Calu3 (cell line): ENCODE data around the gene GPRIN1. TPM values are rescaled to one million over a fixed set of nuclear protein-coding genes. Genes with fewer than 3 reads are reported as not detected.

Experiments
- BruUV-seq: library from RNA; stranded (reverse); fragments of 400-500 nt; replicated peaks from 2 replicates; lab custom pipeline; 2021; lab: Mats Ljungman, UMichigan
- CTCF ChIA-PET: fragments of 300-600 bp; sonication (Branson Sonifier 250); formaldehyde crosslinking; loops from one replicate; lab custom pipeline; 2022; ENCODE audit warnings: antibody characterized with exemption; lab: Charles Lee
- DNase-seq: peaks from one replicate; pipeline ENCODE4 v3.0.0; 2022
- H3K27ac Mint-ChIP-seq: one replicate; pipeline ENCODE4 v1.8.0; 2022; ENCODE audit warnings: mixed read lengths; ENCODE audit not compliant: unreplicated experiment
- H3K27me3 Mint-ChIP-seq: one replicate; pipeline ENCODE4 v1.8.0; 2022; ENCODE audit warnings: mixed read lengths; ENCODE audit not compliant: unreplicated experiment
- H3K36me3 Mint-ChIP-seq: one replicate; pipeline ENCODE4 v1.8.0; 2022; ENCODE audit warnings: mild to moderate bottlenecking, moderate library complexity, mixed read lengths; ENCODE audit not compliant: insufficient read depth, unreplicated experiment
- H3K4me1 Mint-ChIP-seq: one replicate; pipeline ENCODE4 v1.8.0; 2022; ENCODE audit warnings: mild to moderate bottlenecking, low read depth, mixed read lengths; ENCODE audit not compliant: unreplicated experiment
- H3K4me3 Mint-ChIP-seq: one replicate; pipeline ENCODE4 v1.8.0; 2022; ENCODE audit warnings: mild to moderate bottlenecking, low read depth, moderate library complexity, mixed read lengths; ENCODE audit not compliant: unreplicated experiment
- H3K9me3 Mint-ChIP-seq: one replicate; pipeline ENCODE4 v1.8.0; 2022; ENCODE audit warnings: low read depth, mixed read lengths; ENCODE audit not compliant: unreplicated experiment
- intact Hi-C: fragments of 100-400 bp; cut with micrococcal nuclease; formaldehyde crosslinking; loops from one replicate; pipeline ENCODE4 v1.10.0; 2022; ENCODE audit not compliant: unreplicated experiment
- total RNA-seq: library from RNA; stranded (reverse); gene quantifications from 2 replicates; pipeline ENCODE4 v1.2.3, GENCODE V29; 2022
- TF ChIP-seq, protein P1 (sequence below): fragments of 200-600 bp; IDR thresholded peaks from one replicate; pipeline ENCODE4 v1.8.0; 2022; ENCODE audit warnings: antibody characterized with exemption; ENCODE audit not compliant: unreplicated experiment

Gene GPRIN1
- total RNA-seq, 1 experiment from 2014 or later, result 12.6 TPM

DNA sequence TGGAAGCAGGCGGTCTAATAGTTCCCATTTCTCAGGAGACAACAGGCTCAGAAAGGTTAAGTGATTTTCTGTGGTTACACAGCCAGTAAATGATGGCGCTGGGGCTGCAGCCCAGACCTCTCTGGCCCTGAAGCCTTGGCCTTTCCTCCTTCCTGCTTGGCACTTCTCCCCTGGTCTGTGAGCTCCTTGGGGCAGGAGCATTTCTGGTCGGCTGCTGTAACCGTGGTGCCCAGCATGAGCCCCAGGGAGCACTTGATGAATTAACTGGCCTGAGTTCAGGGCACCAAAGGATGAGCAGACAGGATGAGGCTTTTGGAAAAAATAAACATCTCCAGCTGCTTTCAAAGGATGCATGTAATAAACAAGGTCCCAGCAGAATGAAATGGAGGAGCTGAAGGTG is 30.6 kb downstream of the GPRIN1 start:
- no peaks in the 10 kb centered on the region for H3K4me1 Mint-ChIP-seq
- TF ChIP-seq, protein P1, sequence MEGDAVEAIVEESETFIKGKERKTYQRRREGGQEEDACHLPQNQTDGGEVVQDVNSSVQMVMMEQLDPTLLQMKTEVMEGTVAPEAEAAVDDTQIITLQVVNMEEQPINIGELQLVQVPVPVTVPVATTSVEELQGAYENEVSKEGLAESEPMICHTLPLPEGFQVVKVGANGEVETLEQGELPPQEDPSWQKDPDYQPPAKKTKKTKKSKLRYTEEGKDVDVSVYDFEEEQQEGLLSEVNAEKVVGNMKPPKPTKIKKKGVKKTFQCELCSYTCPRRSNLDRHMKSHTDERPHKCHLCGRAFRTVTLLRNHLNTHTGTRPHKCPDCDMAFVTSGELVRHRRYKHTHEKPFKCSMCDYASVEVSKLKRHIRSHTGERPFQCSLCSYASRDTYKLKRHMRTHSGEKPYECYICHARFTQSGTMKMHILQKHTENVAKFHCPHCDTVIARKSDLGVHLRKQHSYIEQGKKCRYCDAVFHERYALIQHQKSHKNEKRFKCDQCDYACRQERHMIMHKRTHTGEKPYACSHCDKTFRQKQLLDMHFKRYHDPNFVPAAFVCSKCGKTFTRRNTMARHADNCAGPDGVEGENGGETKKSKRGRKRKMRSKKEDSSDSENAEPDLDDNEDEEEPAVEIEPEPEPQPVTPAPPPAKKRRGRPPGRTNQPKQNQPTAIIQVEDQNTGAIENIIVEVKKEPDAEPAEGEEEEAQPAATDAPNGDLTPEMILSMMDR, result no peak
- H3K36me3 Mint-ChIP-seq, result no peaks in the 10 kb centered on the region
- no peaks in the 10 kb centered on the region for H3K9me3 Mint-ChIP-seq
- intact Hi-C loops, result no loop called here
- no peaks in the 10 kb centered on the region for H3K27me3 Mint-ChIP-seq
- no peak for DNase-seq
- BruUV-seq, result no TSS peak
- CTCF ChIA-PET, result no interaction called here
- no peak overlapping the region for H3K4me3 Mint-ChIP-seq
- H3K27ac Mint-ChIP-seq, result no peak overlapping the region

DNA sequence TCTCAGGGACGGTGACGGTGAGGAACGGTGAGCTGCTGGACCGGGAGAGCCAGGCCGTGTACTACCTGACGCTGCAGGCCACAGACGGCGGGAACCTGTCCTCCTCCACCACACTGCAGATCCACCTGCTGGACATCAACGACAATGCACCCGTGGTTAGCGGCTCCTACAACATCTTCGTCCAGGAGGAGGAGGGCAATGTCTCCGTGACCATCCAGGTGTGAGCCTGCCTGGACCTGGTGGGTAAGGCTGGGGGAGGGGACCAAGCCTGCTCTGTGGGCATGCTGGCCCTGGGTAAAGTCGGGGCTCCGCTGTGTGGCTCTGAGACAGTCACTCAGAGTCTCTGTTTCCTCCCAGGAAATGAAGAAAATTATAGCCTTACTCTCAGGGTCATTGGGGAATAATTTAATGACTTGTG is 31.6 kb downstream of the GPRIN1 start:
- Mint-ChIP-seq H3K9me3 (no peaks in the 10 kb centered on the region), H3K27me3 (no peaks in the 10 kb centered on the region), H3K27ac (no peak overlapping the region), H3K4me1 (no peaks in the 10 kb centered on the region), H3K4me3 (no peak overlapping the region), H3K36me3 (no peaks in the 10 kb centered on the region)
- TF ChIP-seq, protein P1, result peak; percentile 34
- CTCF ChIA-PET, result interaction anchor here (0.6 kb wide), 1 partner anchor 118 kb away, joined by 3 read pairs; no protein-coding TSS in a partner anchor
- BruUV-seq, result no TSS peak
- DNase-seq, result peak; percentile 28
- intact Hi-C loops, result no loop called here

DNA sequence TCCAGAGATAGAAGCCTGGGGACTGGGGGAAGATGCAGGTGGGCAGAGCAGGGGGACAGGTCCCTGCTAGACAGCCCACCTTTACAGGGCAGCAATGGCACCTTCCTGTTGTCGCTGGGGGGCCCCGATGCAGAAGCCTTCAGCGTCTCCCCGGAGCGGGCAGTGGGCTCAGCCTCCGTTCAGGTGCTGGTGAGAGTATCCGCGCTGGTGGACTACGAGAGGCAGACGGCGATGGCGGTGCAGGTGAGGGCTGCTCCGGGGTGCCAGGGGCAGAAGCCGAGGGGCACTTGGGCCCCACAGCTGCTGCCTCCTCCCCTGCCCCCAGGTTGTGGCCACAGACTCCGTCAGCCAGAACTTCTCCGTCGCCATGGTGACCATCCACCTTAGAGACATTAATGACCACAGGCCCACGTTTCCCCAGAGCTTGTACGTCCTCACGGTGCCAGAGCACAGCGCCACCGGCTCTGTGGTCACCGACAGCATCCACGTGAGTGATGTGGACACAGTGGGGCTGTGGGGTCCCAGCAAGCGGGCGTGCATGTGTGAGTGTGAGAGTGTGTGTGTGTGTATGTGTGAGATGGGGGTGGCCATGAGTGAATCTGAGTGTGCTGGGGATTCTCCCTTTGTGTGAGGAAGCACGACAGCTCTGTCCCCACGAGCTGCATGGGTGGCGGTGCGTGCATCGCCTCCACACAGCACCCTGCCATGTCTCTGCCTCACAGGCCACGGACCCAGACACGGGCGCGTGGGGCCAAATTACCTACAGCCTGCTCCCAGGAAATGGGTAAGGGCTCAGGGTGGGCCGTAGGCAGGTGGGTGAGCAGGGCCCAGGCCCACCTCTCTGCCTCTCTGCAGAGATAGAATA is 32.4 kb downstream of the GPRIN1 start:
- H3K27ac Mint-ChIP-seq, result no peak overlapping the region
- H3K36me3 Mint-ChIP-seq, result no peaks in the 10 kb centered on the region
- no TSS peak for BruUV-seq

DNA sequence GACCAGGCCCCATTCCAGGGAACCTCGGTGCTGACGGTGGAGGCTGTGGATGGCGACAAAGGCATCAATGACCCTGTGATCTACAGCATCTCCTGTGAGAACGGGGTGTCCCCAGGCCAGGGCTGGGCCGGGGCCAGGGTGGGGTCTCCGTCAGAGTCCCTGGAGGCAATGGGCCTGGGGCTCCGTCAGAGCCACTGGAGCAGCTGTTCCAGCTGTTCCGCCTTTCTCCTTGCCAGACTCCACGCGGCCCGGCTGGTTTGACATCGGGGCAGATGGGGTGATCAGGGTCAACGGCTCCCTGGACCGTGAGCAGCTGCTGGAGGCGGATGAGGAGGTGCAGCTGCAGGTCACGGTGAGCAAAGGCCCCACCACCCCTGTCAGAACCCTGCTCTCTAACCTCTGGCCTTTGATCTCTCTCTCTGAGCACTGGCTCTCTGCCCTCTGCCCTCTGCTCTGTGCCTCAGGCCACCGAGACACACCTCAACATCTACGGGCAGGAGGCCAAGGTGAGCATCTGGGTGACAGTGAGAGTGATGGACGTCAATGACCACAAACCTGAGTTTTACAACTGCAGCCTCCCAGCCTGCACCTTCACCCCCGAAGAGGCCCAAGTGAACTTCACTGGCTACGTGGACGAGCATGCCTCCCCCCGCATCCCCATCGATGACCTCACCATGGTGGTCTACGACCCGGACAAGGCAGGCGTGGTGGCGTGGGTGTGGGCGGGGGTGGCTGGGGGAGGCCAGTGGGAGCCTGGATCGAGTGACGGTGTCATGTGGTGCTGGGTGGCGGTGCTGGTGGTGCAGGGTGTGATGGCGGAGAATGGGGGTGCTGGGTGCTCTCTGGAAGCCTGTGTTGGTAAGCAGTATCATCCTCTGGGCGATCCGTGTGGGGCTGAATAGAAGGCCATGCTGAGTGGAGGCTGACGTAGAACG is 34.2 kb downstream of the GPRIN1 start:
- H3K9me3 Mint-ChIP-seq, result no peaks in the 10 kb centered on the region
- no peak for DNase-seq
- H3K4me3 Mint-ChIP-seq, result no peak overlapping the region
- H3K4me1 Mint-ChIP-seq, result no peaks in the 10 kb centered on the region
- H3K36me3 Mint-ChIP-seq, result no peaks in the 10 kb centered on the region
- no peaks in the 10 kb centered on the region for H3K27me3 Mint-ChIP-seq
- no TSS peak for BruUV-seq
- CTCF ChIA-PET, result no interaction called here
- H3K27ac Mint-ChIP-seq, result no peak overlapping the region
- intact Hi-C loops, result loop anchor here (2.0 kb wide), 1 partner anchor 71 kb away; the partner anchor contains the start of gene TSPAN17
- TF ChIP-seq, protein P1, result no peak

More for the DNA sequence above, 32.4 kb downstream of the GPRIN1 start:
- no peak for DNase-seq
- TF ChIP-seq, protein P1, result no peak
- Mint-ChIP-seq H3K27me3 (no peaks in the 10 kb centered on the region), H3K9me3 (no peaks in the 10 kb centered on the region), H3K4me3 (no peak overlapping the region), H3K4me1 (no peaks in the 10 kb centered on the region)
- CTCF ChIA-PET, result no interaction called here
- intact Hi-C loops, result no loop called here
